Transverse colon (tissue), 4 donors: ENCODE data around the gene SLC25A43. TPM values are rescaled to one million over a fixed set of nuclear protein-coding genes. Genes with fewer than 3 reads are reported as not detected.

Experiments used
- DNase-seq: peaks from one replicate; pipeline ENCODE4 v3.0.0-alpha.2; 2019
- H3K27ac ChIP-seq, 4 donors: fragments of 200-600 bp; sonication (generic); 2 replicates each; pipeline ENCODE4 v1.5.1; 2016 to 2018; ENCODE audit warnings: inconsistent platforms in 4 of 4
- H3K27me3 ChIP-seq: fragments of 200-600 bp; sonication (generic); 2 replicates; pipeline ENCODE4 v1.5.1; 2017; ENCODE audit warnings: inconsistent platforms
- H3K36me3 ChIP-seq, 4 donors: fragments of 200-600 bp; sonication (generic); 2 replicates each; pipeline ENCODE4 v1.5.1; 2017 to 2019; ENCODE audit warnings: inconsistent platforms in 4 of 4
- H3K4me1 ChIP-seq, 4 donors: fragments of 200-600 bp; sonication (generic); 2 replicates each; pipeline ENCODE4 v1.5.1; 2017 to 2020; ENCODE audit warnings: inconsistent platforms in 4 of 4
- H3K4me3 ChIP-seq, 4 donors: fragments of 200-600 bp; sonication (generic); 1 replicate in 1 of 4; 2 replicates in 3 of 4; pipeline versions ENCODE4 v1.5.1 to v1.6.1; 2017 to 2019; ENCODE audit warnings: inconsistent platforms in 4 of 4
- H3K9me3 ChIP-seq, 2 donors: fragments of 200-600 bp; sonication (generic); 2 replicates each; pipeline ENCODE4 v1.5.1; 2017 to 2019; ENCODE audit warnings: inconsistent platforms in 2 of 2
- EP300 ChIP-seq: sonication (generic); formaldehyde crosslinking; IDR thresholded peaks from one replicate; pipeline ENCODE4 v1.6.1; 2017; ENCODE audit warnings: antibody characterized with exemption, low read depth
- POLR2A ChIP-seq: fragments of 450-650 bp; IDR thresholded peaks from one replicate; pipeline ENCODE4 v1.6.1; 2016; ENCODE audit warnings: antibody characterized with exemption, mild to moderate bottlenecking, moderate library complexity
- POLR2AphosphoS5 ChIP-seq, 3 donors: sonication (generic); formaldehyde crosslinking; IDR thresholded peaks; one replicate each; pipeline ENCODE4 v1.6.1; 2016; ENCODE audit warnings: antibody characterized with exemption in 3 of 3
- WGBS, 2 donors: methylation state at CpG; one replicate each; pipeline ENCODE4 v1.1.5; 2018; ENCODE audit warnings: low coverage in 1 of 2; 5-methylcytosine and 5-hydroxymethylcytosine counted together
- in situ Hi-C, 4 donors: fragments of 200-750 bp; cut with MboI; loops; one replicate each; pipeline versions ENCODE4 v1.15.0 to v1.15.1; 2017; ENCODE audit warnings: low sequenced_read_pairs in 3 of 4, low pct_ligation_motif_present in 1 of 4, low pct_unique_long_range_greater_than_20kb in 1 of 4
- intact Hi-C: fragments of 100-400 bp; cut with DNase I; formaldehyde crosslinking; loops from one replicate; pipeline ENCODE4 v1.15.1; 2023; ENCODE audit warnings: low total_unique reads
- total RNA-seq, 4 donors: library from RNA; depleted of rRNA; stranded (reverse); fragments of >200 nt; gene quantifications; one replicate each; pipeline ENCODE4 v1.1.0, GENCODE V29; 2016
- TF ChIP-seq, protein P1 (sequence below), 5 experiments: fragments of 200-600 bp in 3 of 5; fragments of 450-650 bp in 2 of 5; sonication (generic) in 3 of 5; IDR thresholded peaks; 1 replicate in 2 of 5; 2 replicates in 3 of 5; pipeline ENCODE4 v1.5.1; 2016 to 2017; ENCODE audit warnings: antibody characterized with exemption in 5 of 5, inconsistent platforms in 3 of 5, mild to moderate bottlenecking in 2 of 5, moderate library complexity in 1 of 5

The SLC25A43 gene
- total RNA-seq, 4 donors from 2014 or later = 23.3 to 46.4 (median 43.4) TPM

DNA sequence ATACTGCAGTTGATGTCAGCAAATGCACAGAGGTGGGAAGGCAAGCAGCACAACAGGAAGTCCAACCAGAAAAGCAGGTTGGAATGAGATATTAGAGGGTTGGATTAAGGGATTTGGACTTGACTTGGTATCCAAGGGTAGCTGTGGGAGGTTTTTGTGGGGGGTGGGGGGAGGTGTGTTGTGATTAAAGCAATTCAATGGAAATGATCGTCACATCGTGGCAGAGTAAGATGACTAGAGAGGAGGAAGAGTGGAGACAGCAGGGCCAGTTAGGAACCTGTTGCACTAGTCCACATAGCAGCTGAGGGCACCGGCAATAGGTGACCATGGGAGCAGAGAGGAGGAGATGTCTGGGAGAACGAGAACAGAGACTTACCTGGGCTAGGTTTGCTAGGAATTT is 2.4 kb downstream of the SLC25A43 start:
- no peak for TF ChIP-seq POLR2AphosphoS5 (IDR thresholded peaks at IDR 0.05)
- TF ChIP-seq, protein P1, sequence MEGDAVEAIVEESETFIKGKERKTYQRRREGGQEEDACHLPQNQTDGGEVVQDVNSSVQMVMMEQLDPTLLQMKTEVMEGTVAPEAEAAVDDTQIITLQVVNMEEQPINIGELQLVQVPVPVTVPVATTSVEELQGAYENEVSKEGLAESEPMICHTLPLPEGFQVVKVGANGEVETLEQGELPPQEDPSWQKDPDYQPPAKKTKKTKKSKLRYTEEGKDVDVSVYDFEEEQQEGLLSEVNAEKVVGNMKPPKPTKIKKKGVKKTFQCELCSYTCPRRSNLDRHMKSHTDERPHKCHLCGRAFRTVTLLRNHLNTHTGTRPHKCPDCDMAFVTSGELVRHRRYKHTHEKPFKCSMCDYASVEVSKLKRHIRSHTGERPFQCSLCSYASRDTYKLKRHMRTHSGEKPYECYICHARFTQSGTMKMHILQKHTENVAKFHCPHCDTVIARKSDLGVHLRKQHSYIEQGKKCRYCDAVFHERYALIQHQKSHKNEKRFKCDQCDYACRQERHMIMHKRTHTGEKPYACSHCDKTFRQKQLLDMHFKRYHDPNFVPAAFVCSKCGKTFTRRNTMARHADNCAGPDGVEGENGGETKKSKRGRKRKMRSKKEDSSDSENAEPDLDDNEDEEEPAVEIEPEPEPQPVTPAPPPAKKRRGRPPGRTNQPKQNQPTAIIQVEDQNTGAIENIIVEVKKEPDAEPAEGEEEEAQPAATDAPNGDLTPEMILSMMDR (IDR thresholded peaks at IDR 0.05) = no peak
- H3K27ac ChIP-seq = no peak overlapping the region
- 68 to 100% methylated on average over 1 to 4 of the region's 4 CpGs for WGBS, 2 donors

DNA sequence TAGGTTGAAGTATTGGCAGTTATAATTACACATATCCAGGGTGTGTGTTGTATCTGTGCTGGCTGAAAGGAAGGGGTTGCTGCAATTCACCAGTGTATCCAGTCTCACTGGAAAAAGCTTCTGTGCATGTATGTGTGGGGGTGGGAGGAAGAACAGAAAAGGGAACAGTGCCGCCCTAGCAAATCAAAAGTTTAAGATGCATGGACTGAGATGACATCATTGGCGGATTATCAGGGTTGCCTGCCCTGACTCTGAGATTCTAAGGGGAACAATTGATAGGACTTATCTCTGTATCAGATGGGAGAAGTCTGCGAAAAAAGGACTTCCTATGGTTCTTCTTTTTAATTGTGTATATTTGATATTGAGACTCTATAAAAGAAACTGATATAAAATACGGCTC is 3.5 kb downstream of the SLC25A43 start:
- 88% methylated on average over 4 of the region's 4 CpGs; no CpG with 5 or more reads in 1 of the 2 donors for WGBS, 2 donors
- Histone ChIP-seq H3K4me1 (peaks cover 0 to 18% (median 6%) of the 10 kb centered on the region in 4 donors), H3K27ac (no peak overlapping the region), H3K4me3 (no peak overlapping the region), H3K36me3 (no peaks in the 10 kb centered on the region), H3K9me3 (no peaks in the 10 kb centered on the region), H3K27me3 (no peaks in the 10 kb centered on the region)
- intact Hi-C loops (no loop called here), in situ Hi-C loops (no loop called here)
- TF ChIP-seq, protein P1 (IDR thresholded peaks at IDR 0.05) = no peak
- no peak for TF ChIP-seq POLR2AphosphoS5 (IDR thresholded peaks at IDR 0.05)
- no peak for TF ChIP-seq EP300
- TF ChIP-seq POLR2A = no peak
- DNase-seq = no peak

More for the DNA sequence above, 2.4 kb downstream of the SLC25A43 start:
- in situ Hi-C loops (no loop called here), intact Hi-C loops (no loop called here)
- Histone ChIP-seq H3K9me3 (no peaks in the 10 kb centered on the region), H3K36me3 (no peaks in the 10 kb centered on the region), H3K4me1 (peaks cover 0 to 18% (median 6%) of the 10 kb centered on the region in 4 donors), H3K27me3 (no peaks in the 10 kb centered on the region), H3K4me3 (no peak overlapping the region)
- no peak for DNase-seq

DNA sequence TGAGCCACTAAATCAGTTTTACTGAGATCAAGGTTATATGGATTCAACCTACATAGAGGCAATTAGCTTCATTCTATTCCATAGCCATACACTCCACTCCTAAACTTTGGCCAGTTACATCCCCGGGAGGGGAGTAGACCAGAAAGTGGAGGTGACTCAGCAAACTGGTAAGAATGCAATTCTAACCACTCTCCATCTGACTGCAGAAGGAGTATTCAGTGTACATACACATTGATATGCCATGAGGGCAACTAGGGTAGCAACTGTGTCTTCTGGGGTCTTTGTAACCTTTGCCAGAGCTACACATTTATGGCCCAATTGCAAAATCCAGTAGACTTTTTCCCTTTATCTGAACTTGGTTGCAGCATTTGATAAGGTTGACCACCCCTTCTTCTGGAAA is 7.6 kb downstream of the SLC25A43 start:
- Histone ChIP-seq H3K9me3 (no peaks in the 10 kb centered on the region), H3K4me3 (no peak overlapping the region), H3K4me1 (peaks cover 0 to 10% (median 5%) of the 10 kb centered on the region in 4 donors), H3K27me3 (no peaks in the 10 kb centered on the region), H3K27ac (no peak overlapping the region), H3K36me3 (no peaks in the 10 kb centered on the region)
- intact Hi-C loops (no loop called here), in situ Hi-C loops (no loop called here)
- 71% methylated on average over 1 of the region's 1 CpG; no CpG with 5 or more reads in 1 of the 2 donors for whole genome bisulfite sequencing, 2 donors
- TF ChIP-seq POLR2A (no peak), POLR2AphosphoS5 (IDR thresholded peaks at IDR 0.05) (no peak), EP300 (no peak)
- TF ChIP-seq, protein P1 (IDR thresholded peaks at IDR 0.05) = no peak
- DNase-seq = no peak

DNA sequence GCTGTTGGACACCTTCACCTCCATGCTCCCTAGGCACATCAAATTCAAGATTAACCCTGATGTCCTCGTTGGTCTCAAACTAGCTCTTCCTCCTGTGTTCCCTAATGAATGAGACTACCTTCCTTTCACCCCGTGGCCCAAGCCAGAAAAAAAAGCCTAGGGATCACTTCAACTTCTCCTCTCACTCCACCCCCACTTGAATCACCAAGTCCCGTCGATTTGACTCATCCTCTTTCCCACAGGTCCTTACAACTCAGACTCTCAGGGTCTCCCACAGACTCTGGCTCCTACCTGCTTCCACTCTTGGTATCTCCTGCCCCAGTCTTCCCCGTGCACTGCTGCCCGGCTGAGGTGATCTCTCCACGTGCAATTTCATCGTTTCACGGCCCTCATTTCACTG is 8.5 kb downstream of the SLC25A43 start:
- Histone ChIP-seq H3K9me3 (no peaks in the 10 kb centered on the region), H3K27ac (no peak overlapping the region), H3K4me1 (peaks cover 0 to 10% (median 5%) of the 10 kb centered on the region in 4 donors), H3K36me3 (no peaks in the 10 kb centered on the region), H3K4me3 (no peak overlapping the region), H3K27me3 (no peaks in the 10 kb centered on the region)
- no peak for DNase-seq
- in situ Hi-C loops (no loop called here), intact Hi-C loops (no loop called here)
- WGBS, 2 donors = 77% methylated on average over 9 of the region's 9 CpGs; no CpG with 5 or more reads in 1 of the 2 donors
- no peak for TF ChIP-seq POLR2AphosphoS5 (IDR thresholded peaks at IDR 0.05)
- no peak for TF ChIP-seq POLR2A
- TF ChIP-seq, protein P1 (IDR thresholded peaks at IDR 0.05) = no peak
- no peak for TF ChIP-seq EP300
